GM19397 (cell line): Measurements from ENCODE around the gene VSNL1.

Source experiments
- ATAC-seq: cut with Tn5 transposase; IDR thresholded peaks from one replicate; pipeline ENCODE4 v1.9.1; 2021; ENCODE audit warnings: mild to moderate bottlenecking, moderate library complexity; ENCODE audit not compliant: unreplicated experiment

Gene VSNL1

DNA sequence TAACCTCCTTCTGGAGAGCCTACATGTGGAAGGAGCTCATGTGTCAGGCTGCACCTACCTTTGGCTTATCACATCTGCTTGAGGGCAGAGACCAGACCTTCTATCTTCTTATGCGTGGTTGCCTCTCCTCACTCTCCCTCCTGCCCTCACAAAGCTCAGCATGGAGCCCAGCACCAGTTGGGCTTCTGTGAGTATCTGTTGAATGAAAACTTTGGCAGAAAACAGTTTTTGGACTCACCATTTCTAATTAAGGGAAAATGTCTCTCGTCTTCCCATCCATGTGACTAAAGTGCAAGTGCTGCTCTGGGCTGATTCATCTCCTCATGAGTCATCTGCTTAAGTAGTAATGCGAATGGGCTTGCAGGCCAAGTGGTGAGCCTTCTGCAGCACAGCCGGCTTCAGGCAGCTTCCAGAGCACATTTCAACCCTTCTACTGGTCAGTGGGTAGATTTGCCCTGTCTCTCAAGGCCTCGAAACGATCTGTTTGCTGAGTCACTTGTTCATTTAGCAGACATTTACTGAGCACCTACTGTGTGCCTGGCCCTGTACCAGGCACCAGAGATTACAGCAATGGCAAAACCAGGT, 102.6 kb downstream of the VSNL1 start:
- ATAC-seq: no peak

DNA sequence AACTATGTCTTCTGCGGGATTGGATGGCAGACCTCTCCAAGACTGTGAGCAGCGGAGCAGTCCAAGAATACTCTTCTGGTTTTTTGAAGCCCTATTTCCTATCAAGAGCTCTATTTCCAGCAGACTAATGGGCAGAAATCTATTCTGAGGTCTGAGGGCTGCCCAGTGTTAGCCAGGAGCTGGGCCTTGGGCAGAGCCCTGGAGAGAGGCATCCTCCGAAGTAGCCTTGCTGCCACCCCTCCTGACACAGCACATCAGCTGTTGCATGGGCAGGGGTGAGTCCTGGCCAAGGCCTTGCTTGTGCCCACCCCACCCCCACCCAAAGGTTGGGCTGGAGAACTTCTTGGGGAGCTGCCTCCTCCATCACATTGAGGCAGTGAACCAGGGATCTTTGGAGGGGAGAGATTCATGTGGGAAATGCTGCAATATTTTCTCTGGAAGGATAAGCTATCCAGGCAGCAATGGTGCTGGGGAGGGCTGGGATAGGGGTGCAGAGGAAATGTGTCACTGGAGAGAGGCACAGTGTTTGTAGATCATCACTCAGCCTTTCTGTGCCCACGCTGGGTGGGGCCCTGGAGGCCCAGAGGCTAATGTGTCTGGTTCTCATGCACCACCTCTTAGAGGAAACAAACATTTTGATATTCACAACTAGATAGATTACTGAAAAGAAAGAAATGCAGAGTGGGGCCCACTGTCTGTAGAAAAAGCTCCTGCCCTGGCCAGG, 104.7 kb downstream of the VSNL1 start:
- no peak for ATAC-seq

GRCh38 chr2:17646081-17646554, 105.6 kb downstream of the VSNL1 start:
- peak; percentile 63 for ATAC-seq

- no peak for ATAC-seq
Measured at GRCh38 chr2:17646838-17647701, 106.6 kb downstream of the VSNL1 start.

DNA sequence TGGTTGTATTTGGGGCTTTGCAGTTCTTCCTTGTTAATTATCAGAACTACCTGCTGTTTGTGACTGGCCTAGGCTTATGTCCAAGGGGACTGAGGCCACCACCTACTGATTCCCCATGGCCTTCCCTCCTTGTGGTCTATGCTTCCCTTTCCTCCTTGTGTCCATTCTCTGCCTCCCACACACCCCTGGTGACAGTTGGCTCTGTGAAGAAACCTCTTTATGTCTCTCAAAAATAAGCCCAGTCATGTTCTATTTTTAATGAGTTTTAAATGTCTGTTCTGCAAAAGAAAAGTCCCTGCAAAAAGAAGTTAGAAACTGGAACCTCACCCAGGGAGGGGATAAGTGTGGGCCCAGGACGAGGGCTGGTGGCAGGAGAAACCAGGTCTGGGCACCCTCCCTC, 108.1 kb downstream of the VSNL1 start:
- no peak for ATAC-seq

GRCh38 chr2:17649026-17649425, 108.5 kb downstream of the VSNL1 start:
- ATAC-seq: no peak

DNA sequence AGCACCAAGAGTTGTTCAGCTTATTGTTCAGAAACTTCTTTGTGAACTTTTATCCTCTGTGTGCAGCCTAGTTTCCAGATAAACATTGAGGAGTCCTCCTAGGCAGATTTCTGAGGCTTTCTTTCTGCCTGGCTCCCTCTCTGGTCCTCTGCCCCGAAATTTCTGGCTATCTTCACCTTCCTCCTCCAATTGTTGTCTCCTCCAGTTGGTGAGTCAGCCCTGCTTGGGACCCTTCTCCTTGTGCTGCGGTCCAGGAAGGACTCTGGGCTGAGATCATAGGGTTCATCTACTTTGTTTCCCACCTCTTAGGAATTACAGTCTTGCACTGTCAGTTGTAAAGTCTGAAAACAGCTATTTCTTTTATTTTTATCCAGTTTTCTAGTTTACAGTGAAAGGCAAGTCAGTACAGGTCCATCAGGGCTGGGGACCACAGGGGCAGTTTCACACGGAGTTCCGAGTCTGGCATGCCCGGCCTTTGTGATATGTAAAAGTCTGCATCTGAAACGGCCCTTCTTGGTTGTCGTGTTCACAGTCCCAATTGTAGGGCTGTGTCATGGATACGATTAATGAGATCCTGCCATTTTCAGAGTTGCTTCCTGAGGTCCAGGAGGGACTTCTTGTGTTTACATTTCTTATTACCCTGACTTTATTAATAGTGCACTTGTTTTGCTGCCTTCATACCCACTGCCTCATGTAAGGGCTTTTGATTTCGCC, 112.3 kb downstream of the VSNL1 start:
- no peak for ATAC-seq

DNA sequence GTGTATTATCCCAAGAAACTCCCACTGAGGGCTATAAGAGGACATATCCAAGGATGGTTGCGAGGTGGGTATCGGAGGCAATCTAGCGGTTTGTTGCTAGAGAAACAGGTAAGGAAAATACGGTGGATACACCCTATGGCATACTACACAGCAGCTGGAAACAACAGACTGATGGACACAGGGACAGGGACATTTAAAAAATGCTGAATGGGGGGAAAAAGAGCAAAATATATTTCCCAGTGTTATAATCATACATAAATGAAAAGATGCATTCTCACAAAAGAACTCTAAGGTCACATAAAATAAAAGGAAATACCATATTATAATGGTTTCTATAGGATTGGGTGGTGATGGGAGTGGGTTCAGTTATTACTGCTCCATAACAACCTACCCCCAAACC, 117.3 kb downstream of the VSNL1 start:
- ATAC-seq: no peak

DNA sequence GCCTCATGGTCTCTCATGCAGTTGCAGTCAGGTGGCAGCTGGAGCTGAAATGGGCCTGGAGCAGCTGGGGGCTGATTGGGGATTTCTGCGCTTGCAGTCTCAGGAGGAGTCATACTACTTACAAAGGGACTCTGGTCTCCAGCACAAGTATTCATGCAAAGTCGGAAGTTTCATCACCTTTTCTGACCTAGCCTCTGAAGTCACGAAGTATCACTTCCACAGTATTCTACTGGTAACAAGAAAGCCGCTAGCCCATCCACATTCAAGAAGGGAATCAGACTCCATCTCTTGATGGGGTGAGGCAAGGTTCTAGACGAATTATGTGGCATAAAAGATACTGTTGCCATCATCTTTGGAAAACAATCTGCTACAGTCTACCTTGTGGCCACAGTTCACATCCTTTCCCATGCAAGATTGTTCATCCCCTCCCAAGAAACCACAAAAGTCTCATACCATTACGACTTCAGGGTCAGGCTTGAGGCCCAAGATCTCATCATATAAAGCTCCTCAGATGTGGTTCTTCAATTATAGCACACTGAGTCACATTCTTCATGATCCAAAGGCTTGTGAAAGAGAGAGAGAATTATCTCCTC, 117.9 kb downstream of the VSNL1 start:
- no peak for ATAC-seq

DNA sequence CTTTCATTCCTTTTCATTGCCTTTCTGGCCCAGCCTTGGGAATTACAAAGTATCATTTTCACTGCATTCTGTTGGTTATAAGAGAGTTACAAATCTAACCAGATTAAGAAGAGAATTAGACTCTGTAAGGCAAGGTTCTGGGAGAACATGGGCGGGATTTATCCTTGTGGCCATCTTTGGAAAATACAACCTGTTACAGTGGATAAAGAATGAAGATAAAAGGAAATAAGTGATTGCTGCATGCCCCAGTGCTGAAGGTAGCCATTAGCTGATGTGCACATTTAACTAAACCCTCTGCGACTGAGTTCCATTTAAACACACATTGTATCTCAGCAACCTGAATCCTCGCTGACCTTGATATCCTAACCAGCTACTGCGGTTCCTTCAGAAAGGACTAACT, 119.7 kb downstream of the VSNL1 start:
- ATAC-seq: no peak

- no peak for ATAC-seq
Measured at GRCh38 chr2:17661460-17661859, 121.0 kb downstream of the VSNL1 start.

DNA sequence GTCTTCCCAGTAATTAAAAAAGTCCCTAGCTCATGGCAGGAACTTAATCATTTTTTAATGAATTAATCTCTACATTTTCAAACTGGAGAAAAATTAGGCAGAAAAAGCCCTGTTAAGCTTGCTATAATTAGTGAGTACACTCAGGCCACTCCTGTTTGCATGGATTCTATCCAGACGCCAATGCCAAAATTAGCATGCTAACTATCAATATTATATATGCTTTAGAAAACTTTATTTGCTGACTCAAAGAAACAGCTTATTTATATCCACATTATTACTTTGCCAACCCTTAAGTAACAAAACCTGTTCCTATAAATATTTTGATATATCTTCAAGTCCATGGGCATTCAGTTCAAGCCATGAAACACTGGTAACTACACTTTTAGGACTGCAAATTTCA, 122.2 kb downstream of the VSNL1 start:
- no peak for ATAC-seq

GRCh38 chr2:17664534-17664933, 124.0 kb downstream of the VSNL1 start:
- no peak for ATAC-seq

- ATAC-seq: no peak
Measured at GRCh38 chr2:17667898-17668297, 127.4 kb downstream of the VSNL1 start.

GRCh38 chr2:17672583-17673317, 132.3 kb downstream of the VSNL1 start:
- no peak for ATAC-seq

- no peak for ATAC-seq
Measured at GRCh38 chr2:17674817-17675216, 134.3 kb downstream of the VSNL1 start.

GRCh38 chr2:17680119-17680518, 139.6 kb downstream of the VSNL1 start:
- ATAC-seq: no peak

DNA sequence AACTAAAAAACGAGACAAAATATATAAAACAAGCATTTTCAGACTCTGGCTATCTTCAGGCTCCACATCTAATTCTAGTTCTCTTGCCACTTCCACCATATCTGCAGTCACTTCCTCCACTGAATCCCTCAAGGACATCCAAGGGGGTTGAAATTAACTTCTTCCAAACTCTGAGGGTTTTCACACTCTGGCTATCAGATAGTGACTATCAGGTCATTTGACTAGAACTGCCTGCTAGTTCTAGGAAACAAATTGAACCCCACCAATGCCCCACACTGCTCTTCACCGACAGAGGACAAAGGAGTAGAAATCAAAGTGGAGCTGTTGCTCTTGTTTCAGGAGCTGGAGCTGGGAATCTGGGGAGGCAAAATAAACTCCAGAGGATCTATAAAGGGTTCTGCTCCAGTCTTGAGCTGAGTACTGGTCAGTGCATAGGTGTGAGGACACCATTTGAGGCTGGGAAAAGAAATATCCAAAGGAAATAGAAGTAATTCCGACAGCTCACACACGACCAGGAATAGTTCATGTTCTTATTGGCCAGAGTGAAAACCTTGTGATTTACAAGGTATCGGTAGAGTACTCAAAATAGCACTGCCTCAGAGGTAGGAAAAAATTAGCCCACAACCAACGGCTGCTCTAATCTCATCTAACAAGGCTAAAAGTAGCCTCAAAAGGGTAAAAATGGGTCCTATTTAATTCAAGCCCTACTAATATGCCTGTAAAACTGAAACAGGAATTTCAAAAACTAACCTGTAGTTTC, 141.8 kb downstream of the VSNL1 start:
- ATAC-seq: no peak

- no peak for ATAC-seq
Measured at GRCh38 chr2:17683981-17684380, 143.5 kb downstream of the VSNL1 start.
